Occipital lobe (tissue), 2 donors: Measurements from ENCODE around the gene UST. TPM values are rescaled to one million over a fixed set of nuclear protein-coding genes. Genes with fewer than 3 reads are reported as not detected.
A peak's percentile ranks its signal among the peaks of the same experiment; 100 is the strongest.
"Not testable (repeated sequence)": the region's sequence is repeated elsewhere in the genome, so short reads cannot be mapped to it uniquely, and the experiment has no call there.

Experiments used
- DNase-seq: peaks from one replicate; lab custom pipeline; 2025; lab: John Stamatoyannopoulos, UW
- total RNA-seq: library from RNA; depleted of rRNA; stranded (reverse); fragments of >200 nt; gene quantifications from one replicate; pipeline ENCODE4 v1.2.3, GENCODE V29; 2014

Gene UST
- total RNA-seq, 1 donor from 2014 or later = 48.5 TPM

DNA sequence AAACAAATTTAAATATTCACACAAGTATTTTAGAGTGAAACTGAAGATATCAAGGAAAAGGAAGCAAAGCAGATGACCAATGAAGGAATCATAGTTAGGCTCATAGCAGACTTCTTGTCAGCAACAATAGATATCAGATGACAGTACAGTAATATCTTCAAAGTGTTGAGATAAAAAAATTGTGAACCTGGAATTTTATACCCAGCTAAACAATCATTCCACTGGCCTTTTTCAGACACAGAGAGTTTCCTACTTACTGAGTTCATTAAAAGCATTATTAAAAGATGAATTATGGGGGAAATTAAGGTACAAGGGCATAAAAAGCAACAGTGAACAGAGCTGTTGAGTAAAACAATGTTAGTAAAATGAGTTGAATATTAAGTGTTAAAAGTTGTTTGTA, 254.6 kb downstream of the UST start:
- no peak for DNase-seq

DNA sequence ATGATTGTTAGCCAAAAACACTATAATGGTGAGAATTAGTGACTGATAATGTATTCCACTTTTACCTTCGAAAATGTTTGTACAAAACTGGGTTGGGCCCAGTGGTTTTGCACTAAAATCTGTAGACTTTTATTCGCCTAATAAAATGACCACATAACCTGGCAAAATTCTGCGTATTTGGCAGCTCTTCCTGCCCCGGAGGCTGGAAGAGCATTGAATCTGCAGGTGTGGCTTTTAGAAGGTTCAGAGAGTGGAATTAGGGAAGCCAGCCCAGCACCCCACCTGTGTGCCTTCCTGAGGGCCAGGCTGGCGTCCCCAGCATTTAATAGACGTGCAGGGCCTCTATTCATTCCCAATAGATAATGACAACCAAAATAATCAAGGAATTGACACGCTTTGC, 256.7 kb downstream of the UST start:
- DNase-seq = no peak

DNA sequence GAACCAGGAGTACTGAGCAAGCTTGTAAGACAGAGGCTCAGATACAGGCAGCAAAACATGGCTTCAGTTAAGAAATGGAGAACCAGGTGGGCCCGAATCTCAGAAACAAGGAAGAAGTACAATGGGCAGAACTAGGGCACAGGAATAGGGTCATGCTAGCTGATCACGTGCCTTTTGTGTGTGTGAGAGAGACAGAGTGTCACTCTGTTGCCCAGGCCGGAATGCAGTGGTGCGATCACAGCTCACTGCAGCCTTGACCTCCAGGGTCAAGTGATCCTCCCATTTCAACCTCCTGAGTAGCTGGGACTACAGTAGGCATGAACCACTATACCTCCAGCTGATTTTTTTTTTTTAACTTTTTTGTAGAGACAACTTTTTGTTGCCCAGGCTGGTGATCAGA, 257.8 kb downstream of the UST start:
- no peak for DNase-seq

DNA sequence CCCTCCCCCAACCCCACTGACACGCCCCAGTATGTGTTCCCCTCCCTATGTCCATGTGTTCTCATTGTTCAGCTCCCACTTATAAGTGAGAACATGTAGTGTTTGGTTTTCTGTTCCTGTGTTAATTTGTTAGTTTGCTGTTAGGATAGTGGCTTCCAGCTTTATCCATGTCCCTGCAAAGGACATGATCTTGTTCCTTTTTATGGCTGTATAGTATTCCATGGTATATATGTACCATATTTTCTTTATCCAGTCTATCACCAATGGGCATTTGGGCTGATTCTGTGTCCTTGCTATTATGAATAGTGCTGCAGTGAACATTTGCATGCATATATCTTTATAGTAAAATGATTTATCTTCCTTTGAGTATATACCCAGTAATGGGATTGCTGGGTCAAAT, 259.4 kb downstream of the UST start:
- DNase-seq = not testable (repeated sequence)

DNA sequence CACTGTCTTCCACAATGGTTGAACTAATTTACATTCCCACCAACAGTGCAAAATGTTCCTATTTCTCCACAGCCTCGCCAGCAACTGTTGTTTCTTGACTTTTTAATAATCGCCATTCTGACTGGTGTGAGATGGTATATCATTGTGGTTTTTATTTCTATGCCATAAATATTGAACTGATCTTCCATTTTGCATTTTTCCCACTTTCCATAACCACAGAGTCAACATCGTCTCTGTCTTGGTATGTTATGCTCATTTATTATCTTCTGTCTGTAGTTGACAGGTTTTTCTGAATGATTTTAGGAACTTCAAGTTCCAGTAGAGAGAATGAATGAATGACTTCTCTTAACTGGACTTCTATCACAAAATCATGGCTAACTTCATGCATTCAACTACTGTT, 259.8 kb downstream of the UST start:
- no peak for DNase-seq

DNA sequence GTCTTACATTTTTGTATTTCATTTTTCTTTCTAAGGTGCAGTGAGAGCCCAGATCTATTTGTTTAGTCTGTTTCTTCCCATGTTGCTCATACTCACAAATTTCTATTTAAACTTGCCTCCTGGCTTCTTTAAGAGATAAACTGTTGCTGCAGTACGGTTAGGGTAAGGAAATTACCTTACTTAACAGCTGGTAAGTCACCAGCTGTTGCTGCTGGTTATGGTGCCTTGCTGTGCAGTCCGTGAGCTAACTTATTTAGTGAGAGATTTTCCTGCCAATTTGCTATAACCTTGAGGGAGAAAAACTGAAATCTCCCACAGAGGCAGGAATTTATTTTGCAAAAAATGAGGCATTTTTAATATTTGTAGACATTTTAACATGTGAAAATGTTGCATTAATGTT, 261.0 kb downstream of the UST start:
- no peak for DNase-seq

DNA sequence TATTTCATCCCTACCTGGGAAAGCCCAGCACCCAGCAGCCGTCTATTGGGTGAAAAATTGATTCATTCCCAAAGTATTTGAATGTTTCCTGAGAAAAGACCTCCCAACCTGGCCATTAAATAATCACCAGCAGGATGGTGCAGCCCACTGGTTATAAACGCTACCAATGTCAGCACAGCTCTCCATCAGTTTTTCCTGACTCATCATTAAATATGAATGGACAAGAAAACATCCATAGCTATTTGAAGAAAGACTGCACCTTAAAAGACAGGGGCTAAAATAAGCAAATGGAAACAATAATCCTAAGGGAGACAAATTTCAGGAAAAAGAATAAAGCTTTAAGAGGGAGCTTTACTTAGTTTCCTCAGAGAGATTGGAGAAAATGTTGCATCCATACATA, 261.9 kb downstream of the UST start:
- no peak for DNase-seq

DNA sequence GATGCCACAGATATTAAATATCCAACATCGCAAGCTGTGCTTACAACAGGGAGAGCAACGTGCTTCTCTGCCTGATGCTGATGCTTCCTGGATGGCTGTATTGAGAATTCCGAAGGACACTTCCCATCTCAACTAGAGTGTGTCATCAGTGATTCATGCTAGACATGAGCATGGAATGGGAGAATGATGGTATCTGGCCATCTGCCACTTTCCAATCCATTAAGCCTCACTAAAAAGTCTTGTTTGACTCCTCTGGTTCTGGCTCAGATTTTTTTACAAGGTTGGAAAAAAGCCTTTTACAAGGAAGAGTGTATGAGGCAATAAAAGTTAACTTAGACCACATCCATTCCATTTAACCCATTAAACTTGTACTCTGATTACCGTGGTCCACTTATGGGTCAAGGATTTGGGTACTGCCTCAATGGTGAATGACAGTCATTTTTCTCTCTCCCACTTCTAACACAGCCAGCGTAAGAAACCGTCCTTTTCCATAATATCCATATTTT, 265.3 kb downstream of the UST start:
- no peak for DNase-seq

DNA sequence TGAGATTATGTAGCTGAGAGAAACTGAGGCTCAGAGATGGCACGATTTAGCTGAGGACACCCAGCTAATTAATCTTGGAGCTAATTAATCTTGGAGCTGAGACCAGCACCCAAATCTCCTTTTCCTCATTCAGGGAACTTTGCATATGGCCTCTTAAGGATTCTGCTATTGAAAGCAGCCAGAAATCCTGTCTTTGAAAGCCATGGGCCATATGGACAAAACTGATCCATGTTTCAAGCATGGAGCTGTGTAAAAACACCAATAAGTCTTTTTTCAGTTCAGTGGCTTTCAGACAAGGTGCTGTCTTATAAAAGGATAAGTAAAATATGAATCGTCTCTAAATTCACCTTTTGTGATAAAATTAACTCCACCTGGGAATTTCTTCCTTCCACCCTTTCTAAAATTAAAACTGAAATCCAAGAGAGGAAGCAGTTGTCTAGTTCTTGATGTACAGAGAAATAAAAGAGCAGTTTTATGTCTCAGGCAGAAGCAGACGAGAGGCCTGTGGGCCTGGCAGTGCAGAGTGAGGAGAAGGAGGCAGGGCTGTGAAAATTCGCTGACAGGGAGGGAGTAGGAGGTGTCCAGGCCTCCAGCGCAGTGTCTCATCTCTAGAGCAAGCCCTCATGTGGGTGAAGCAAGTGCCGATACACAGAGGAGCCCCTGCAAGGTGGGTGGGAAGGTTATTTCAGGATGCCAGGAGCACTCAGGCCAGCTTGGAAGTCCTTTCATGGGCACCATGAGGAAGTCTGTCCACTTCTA, 266.9 kb downstream of the UST start:
- DNase-seq = peak; percentile 47

DNA sequence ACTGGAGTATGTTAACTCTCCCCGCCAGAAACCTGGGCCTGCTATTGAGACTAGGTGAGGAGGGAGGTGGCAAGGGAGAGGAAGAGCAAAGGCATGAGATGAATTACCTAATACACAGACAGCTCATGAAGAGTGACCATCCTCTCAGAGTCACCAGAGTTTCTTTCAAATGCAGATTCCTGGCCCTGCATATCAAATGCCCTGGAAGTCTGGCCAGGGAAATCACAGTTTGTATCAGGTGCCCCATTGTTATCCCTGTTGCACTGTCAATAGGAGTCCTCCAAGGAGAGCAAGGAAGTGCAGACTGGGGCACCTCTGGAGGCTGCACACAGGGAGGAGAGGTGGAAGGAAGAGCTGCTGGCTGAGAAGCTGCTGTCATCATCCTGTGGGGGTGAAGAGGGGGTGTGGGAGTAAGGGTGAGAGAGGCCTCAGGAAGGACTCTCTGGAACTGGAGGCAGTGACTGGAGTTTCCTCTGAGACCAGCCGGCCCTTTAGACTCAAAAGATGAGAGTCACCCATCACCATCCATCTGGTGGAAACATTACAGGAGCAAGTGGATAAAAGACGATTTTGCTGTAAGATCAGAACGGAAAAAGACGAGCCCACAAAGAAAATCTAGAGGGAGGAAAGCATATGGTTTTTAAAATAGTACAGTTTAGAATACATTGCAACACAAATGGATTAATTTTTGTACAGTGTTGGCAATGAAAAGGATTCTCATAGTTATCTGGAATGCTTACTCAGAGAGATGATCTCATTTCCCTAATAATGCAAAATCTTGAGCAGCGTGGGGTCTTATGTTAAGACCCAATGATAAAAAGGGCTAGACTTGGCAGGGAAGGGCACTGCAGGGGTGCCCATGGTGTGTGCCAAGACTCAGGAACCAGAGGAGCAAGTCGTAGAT, 268.1 kb downstream of the UST start:
- no peak for DNase-seq

DNA sequence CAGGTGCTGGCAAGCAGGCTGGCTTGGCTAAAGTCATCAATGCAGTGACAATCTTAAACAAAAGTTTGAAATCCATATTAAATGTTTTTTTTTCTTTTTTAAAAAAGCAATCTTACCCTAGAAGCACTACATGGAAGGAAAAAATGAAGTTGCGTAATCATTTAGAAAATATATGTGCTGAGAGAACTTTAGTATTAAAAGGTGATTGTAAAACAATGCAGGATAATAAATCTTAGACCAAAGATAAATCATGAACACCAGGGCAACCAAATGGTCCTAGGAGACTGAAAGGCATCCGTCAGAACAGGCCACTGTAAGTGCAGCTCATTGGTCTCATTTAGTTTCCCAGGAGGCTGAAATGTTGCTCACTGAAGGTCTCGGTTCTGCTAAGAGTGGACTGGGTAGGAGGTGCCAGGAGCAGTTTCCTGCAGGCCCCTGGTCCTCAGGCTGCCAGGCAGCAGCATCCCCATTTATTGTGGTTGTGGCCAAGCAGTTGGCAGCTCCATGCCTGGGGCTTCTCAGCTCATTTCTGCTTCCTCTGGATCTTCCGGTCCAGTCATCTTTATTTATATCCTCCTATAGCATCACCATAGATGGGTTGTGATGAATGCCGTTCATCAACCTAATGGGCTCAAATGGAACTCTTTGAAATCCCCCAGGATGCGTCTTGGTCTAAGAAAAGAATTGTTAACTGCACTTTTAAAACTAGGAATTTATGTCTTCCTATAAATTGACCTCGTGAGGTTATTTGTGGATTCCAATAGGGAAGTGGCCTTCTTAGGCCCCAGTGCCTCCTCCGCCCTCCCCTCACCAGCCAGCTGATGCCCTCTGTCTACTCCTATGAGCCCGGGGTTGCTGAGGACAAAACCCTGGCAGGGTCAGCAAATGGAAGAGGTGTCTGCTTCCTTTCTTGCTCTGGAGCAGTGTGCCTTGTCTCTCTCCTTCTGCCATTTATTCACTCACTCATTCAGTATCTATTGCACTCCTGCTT, 269.0 kb downstream of the UST start:
- no peak for DNase-seq

DNA sequence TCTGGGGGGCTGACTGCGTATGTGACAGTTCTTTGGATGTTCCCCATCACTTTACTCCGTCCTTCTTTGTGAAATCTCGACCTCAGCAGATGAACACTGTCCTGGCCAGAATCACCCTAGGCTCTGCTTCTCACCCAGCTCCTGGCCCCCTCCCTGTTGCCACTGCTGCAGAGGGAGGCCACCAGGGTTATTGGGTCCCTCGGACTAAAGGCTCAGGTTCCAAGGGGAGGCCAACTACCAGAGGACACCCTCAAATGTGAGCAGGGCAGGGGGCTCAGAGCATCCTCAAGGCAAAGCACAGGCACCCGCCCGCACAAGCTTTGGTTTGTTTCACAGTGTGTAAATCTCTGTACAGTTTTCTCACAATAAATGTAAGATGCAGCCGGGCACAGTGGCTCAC, 269.9 kb downstream of the UST start:
- no peak for DNase-seq

DNA sequence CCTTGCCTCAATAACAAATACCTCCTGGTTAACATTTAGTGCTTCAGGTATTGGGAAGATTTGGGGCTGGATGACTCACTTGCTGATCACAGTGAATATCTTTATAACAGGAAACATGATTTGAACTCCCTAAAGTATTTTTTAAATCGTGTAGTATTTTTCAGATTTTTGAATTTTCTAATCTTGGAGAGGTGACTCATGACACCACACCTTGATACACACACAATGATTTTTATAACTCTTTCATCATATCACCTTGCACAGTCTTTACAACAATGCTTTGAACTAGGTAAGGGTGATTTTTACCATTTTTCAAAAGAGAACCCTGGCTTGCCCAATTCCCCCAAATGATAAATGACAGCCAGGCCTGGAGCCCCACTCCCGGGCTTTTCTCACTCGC, 273.5 kb downstream of the UST start:
- DNase-seq = no peak

DNA sequence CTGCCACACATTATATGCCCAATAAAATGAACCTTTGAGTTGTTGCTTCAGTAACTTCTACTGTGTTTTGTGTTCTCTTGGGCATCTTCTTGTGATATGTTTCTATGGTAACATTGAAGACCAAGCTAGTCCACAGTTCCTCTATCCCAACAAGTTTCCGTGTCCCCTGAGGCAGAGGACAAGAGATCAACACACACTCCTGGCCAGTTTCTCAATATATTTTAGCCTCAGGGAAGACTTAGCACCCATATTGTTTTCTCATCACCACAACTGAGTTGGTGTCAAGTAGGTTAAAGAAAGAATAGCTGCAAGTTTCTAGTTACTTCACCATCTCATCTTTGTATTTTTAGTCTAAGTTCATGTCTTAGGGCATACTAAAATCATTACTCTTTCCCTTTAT, 277.5 kb downstream of the UST start:
- no peak for DNase-seq

DNA sequence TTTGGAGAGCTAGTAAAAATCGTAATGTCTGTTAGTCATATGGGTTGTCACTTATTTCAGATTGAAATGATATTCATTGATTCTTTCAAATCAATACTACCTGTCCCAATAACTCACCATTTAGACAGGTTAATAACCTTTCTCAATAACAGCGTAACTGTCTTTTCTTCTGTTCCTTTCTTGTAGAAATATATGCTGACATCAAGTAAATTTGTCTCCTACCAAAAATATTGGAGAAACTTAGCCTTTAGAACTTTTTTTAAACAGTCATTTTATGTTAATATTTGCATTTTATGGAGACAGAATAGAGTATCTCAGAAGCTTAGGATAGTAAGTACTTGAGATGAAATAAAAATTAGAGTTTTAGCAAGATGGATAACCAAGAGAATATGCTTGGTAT, 278.2 kb downstream of the UST start:
- DNase-seq = no peak

DNA sequence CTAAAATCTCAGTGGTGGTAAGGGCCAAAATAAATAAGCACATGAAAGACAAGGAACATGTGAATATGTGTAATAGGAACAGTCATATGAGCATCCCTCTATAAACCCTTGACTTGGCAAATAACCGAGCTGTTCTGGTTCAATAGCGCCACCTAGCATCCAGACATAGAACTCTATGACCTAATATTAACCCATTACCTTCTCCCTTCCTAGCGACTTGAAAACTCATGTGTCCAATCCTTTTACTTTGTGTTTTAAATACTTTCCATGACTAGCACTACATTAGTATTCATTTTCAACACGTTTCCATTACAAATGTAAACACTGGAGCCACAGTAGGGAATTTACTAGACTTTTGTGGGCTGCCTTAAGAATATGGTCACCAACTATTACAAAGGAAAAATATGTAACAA, 279.7 kb downstream of the UST start:
- no peak for DNase-seq

DNA sequence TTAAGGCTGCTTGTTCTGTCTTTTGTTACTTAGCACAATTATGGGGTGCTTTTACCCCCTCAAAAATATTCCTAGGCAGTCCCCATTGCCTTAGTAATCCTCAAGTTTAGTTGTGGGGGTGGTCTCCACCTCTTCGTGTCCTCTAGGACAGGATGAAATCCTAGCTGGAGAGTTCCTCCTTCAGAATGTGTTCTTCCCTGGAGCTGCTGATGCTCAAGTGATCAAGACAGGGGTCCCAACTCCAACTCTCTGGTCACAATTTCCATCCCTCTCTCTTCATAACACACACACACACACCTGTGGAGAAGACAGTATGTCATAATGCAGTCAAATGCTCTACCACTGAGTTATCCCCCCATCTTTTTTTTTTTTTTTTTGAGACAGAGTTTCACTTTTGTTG, 280.7 kb downstream of the UST start:
- DNase-seq = no peak

DNA sequence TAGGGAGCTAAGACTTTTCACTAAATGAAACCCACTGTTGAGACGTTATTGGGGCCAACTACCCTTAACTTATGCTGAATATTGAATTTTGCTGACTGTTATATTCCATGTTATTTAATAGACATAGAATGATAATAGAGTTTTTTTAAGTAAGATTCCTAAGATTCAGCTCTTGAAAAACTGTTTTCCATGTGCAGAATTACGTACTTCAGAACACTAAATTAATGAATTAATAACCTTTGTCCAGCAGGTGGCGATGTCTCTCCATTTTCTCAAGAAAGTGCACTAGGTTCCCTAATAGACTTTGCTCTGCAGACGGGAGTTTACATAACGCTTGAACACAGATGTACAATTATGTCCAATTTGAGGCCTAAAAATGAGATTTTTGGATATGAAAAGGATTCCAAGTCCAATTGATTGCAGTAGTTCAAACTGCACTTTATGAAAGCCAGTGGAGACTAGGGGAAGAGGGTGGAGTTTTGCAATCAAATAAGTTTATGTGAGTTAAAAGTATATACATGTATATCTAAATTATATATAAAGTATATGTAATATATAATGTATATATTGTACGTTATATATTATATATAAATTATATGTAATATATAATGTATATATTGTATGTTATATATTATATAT, 282.1 kb downstream of the UST start:
- peak; percentile 16 for DNase-seq

DNA sequence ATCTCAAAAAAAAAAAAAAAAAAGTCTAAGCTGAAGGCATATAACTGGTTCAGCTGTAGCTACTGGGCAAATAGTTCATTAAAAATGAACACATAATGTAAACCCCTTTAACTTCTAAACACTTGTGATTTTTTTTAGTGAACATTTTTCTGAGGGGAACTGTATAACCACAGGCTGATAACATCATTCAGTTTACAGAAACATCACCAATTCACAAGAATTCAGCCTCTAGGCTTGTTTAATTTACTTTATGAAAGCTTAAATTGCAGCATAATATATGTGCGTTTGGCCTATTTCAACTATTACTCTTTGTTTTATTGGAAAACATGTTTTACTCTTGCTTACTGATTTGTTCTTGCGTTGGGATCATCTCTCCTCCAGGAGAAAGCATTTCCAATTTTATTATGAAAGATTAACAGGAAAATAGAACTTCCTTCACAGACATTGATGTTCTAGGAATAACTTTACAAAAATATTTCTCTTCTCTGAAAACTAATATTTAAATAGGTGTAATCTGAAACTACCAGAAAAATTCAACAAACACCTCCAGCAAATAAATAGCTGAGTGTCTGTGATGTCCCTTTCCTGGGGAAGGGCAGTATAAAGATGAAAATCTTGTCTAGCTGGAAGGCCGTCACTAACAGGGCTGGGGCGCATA, 284.5 kb downstream of the UST start:
- DNase-seq = no peak

DNA sequence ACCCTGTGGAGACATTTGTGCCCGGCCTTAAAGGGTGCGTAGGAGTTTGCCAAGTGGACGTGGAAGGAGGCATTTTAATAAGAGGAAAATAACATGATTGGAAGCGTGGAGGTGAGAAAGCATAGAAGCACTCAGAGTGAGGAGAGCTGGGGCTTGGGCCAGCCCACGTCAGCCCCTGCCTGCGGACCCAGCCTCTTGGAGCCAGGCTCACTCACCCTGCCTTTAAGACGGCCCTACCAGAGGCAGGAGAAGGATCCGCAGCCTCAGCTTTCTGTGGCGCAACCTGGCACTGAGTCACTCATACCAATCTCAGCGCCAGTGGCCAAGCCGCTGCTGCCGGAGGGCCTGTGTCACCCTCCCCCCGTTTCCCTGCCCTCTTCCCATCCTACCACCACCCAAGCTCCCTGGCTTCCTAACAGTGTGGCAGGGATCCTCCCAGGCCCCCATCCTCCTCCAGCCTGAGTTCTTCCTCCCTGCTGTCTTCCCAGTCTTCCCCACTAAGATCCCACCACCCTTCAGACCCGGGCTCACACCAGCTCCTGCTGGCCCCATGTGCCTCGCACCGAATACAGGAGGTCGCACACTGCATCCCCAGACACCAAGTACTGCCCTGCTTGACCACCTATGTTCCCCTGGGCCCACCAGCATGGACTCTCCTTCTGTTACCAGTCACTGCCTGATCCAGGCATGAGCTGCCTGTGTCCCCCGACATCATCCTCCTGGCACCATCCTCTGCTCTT, 285.2 kb downstream of the UST start:
- DNase-seq = peak; percentile 7
